ENCODE data around the gene ARHGAP22.

DNA sequence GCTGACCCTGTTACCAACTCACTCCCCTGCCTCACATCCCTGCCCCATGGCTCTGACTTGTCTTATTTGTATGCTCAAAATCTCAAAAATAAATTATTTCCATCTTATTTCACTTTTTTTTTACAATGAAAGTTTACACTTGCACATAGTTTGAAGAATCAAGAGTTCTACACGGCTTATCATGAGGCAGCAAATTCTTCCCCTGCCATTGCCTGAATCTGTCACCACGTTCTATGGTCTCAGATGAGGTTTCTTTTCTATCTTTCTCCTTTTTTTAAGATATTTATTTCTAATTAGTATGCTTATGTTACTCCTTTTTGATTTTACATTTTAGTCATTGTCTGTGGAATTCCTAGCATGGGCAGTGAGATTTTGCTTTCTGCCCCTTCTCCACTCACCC lies 28.4 kb downstream of the ARHGAP22 start:
- TF ChIP-seq POLR2AphosphoS5 (IDR thresholded peaks at IDR 0.05) (no peak), POLR2A (IDR thresholded peaks at IDR 0.05) (no peak)
- TF ChIP-seq, protein P1, sequence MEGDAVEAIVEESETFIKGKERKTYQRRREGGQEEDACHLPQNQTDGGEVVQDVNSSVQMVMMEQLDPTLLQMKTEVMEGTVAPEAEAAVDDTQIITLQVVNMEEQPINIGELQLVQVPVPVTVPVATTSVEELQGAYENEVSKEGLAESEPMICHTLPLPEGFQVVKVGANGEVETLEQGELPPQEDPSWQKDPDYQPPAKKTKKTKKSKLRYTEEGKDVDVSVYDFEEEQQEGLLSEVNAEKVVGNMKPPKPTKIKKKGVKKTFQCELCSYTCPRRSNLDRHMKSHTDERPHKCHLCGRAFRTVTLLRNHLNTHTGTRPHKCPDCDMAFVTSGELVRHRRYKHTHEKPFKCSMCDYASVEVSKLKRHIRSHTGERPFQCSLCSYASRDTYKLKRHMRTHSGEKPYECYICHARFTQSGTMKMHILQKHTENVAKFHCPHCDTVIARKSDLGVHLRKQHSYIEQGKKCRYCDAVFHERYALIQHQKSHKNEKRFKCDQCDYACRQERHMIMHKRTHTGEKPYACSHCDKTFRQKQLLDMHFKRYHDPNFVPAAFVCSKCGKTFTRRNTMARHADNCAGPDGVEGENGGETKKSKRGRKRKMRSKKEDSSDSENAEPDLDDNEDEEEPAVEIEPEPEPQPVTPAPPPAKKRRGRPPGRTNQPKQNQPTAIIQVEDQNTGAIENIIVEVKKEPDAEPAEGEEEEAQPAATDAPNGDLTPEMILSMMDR (IDR thresholded peaks at IDR 0.05) = no peak
